Jurkat, Clone E6-1 (cell line): ENCODE results near the gene ZNF385B.
A peak's percentile ranks its signal among the peaks of the same experiment; 100 is the strongest.

Experiments
- DNase-seq: peaks from one replicate; pipeline ENCODE4 v3.0.0-alpha.2; 2011; ENCODE audit warnings: low read depth, low spot score
- H3K4me3 ChIP-seq: 2 replicates; pipeline ENCODE4 v1.5.1; 2011; ENCODE audit warnings: mild to moderate bottlenecking, low read length, control low read depth, moderate library complexity

The ZNF385B gene

DNA sequence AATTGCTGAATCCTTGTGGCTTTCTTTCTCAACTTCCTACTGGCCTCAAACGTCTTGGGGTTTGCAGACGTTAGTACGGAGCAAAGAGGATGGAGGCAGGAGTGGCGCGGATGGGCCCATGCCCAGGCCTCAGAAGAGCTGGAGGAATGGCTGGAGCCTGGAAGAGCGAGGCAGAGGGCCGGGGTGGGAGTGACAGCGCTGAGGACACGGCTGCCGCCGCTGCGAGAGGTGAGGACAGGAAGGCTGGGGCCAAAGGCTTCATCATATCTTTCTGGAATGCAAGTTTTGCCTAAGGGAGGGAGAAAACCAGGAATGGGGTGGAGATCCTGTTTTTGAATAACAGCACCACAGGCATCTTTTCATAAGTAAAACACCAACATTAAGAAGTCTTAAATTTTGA is 418.2 kb downstream of the ZNF385B start:
- no peak for DNase-seq
- no peak overlapping the region for H3K4me3 ChIP-seq

DNA sequence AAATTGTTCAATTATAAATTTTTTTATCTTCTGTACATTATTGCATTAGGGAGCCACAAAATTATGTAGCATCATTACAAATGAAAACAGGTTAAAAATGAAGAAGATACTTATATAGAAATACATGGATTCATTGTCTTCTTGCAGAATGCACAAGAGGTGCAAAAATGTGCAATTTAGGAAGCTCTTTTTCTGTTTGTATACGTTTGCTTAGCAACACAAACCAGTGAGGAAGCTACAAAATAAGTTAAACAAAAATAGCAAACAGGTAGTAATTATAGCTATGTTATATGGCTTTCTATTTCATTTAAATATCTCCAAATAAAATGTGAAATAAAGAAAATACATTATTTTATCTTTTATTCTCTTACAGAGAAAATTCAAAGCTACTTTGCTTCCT is 419.2 kb downstream of the ZNF385B start:
- H3K4me3 ChIP-seq = no peak overlapping the region
- no peak for DNase-seq

DNA sequence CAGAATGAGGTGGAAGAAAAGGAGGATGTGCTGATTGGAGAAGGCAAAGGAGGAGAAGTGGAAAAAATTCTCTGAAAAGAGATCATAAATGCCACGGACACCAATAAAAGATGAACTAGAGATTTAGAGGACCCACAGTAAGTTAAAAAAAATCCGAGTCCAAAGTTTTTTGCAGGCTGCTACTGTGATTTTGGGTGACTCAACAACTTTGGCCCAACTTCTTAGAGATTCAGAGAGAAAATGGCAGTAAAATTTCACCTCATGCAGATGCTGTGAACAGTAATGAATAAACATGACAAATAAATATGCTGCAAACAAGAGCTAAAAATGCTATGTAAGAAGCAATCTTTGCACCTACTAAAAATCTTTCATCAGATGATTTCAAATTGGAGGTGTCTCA is 419.9 kb downstream of the ZNF385B start:
- no peak for DNase-seq
- no peak overlapping the region for H3K4me3 ChIP-seq

DNA sequence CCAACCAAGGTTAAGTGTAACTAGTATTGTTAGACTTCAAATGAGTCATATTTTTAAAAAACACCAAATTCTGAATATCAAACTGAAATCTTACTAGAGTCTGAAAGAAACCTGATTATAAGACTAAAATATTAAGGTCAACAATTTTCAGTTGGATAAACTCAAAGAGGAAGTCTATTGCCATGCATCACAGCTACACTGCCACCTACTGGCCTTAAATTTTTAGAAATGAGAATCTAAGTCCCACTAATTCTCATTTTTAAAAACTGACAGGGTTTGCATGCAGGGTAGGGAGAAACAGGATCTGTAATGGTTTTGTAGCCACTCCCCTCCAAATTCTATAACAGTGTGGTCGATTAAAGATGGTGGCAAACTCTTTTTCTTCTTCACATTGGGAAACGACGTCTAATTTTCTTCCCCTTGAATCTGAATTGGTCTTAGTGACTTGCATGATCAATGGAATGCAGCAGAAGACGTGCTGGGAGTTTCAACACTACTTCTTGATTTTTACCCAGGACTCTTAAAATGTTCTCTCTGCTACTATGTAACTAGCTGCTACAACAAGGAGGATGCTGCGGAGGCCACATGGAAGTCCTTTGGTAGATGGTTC is 420.7 kb downstream of the ZNF385B start:
- DNase-seq = peak; percentile 33
- H3K4me3 ChIP-seq = no peak overlapping the region

DNA sequence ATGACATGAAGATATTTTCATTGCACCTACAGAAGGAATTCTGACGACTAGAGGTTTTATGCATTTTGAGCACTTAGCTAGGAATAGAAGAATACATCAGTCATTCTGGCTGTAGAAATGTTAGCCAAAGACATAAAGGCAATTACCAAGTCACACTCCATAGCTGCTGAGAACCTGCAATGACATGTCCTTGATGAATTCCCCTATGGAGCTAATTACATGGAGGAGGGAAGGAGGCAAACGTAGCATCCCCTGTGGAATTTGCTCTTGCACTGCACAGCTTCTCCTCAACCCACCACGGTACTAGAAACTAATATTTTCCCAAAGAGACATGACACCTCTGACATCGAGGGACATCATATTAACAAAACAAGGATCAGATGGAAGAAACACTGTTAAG is 422.8 kb downstream of the ZNF385B start:
- no peak for DNase-seq
- H3K4me3 ChIP-seq = no peak overlapping the region

DNA sequence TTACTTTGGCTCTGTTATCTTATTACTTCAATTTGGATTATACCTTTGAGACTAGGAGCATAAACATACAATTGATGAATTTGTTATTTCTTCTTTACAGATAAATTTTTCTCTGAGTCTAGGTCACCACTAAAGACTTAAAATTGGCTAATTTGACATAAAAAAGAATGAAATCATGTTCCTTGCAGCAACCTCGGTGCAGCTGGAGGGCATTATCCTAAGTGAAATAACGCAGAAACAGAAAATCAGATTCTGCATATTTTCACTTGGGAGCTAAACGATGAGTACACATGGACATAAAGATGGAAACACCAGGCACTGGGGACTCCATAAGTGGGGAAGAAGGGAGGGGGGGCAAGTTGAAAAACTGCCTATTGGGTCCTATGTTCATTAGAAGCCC is 424.0 kb downstream of the ZNF385B start:
- H3K4me3 ChIP-seq = no peak overlapping the region
- no peak for DNase-seq

DNA sequence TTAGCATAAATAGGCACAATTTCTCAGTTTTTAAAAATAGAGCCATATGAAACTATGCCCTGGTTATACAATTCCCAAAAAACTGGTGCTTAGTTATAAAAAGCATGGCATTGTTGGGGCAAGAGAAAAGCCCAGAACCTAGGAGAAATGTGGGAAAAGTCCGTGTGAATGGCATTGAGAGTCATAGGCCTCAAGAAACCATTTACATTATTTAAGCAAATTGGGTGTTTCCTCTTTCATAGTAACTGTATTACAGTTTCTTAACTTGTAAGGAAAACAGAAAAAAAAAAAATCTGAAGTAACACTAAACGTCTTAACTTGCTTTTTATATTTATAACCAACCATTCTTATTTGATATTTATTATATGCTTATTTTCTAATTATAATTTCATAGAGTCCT is 425.8 kb downstream of the ZNF385B start:
- no peak overlapping the region for H3K4me3 ChIP-seq
- DNase-seq = no peak

DNA sequence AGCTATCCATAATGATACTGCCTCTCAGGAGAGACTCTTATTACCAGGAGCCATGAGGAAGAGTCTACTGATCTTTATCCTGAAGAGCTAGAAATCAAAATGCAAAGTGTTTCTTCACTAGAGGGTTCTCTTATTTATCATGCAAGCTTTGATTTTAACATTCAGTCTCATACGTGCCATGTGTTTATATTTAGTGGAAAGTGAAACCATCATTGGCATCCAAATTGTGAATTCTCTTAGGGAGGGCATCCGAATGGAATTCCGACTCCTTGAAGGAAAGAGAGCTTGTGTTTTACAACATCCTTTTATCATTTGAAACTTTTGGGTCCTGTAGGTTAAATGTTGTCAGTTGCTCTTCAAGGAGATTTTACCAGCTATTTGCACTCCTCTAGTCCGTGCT is 426.4 kb downstream of the ZNF385B start:
- H3K4me3 ChIP-seq = no peak overlapping the region
- no peak for DNase-seq

DNA sequence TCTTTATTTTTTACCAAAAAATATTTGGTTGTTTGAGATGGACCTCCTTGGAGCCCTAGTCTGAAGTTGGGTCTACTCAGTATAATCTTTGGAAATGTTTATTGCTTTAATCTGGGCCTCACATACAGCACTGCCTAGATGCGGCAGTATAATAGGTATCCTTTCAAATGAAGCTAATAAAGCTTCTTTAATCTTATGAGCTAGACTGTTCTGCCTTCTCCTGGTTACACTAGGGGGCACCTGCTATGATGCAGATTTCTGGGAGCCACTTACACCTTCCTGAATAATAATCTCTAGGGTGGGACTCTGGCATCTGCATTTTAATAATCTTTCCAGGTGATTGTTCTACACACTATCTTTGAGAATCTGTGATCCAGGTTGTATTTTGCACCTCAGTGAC is 427.1 kb downstream of the ZNF385B start:
- no peak overlapping the region for H3K4me3 ChIP-seq
- DNase-seq = no peak

DNA sequence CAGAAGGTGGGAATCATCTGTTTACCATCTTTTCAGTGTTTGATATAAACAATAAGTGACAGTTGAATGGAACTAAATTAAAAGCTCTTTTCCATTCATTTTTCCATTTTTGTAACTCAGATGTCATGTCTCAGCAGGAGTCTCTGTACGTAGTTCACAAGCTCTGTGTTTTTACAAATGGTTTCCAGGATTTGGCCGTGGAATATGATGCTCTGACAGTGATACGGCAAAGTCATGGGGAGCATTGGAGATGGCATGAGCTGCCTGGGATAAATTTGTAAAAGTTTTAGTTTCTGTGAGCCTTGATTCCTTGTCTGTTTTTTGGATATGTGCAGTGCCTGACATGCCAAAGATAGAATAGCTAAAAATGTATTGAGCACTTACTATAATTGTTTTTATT is 428.7 kb downstream of the ZNF385B start:
- no peak overlapping the region for H3K4me3 ChIP-seq
- DNase-seq = no peak

DNA sequence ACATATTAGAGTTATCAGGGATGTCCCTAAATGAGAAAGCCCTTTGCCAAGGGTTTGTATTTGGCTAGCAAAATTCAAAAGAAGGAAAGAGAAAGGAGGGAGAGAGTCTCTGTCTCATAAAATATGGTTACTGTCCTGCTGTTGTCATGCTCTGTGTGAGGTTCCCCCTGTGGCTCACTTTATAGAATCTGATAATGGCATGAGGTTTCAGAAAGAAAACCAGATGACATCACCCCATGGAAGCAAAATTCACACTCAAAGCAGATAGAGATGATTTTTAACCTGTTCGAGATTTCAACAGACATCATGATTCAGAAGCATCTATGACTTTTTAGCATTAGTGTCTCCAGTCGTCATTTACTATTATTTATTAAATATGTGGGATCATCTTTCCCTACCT is 431.8 kb downstream of the ZNF385B start:
- DNase-seq = no peak
- no peak overlapping the region for H3K4me3 ChIP-seq

DNA sequence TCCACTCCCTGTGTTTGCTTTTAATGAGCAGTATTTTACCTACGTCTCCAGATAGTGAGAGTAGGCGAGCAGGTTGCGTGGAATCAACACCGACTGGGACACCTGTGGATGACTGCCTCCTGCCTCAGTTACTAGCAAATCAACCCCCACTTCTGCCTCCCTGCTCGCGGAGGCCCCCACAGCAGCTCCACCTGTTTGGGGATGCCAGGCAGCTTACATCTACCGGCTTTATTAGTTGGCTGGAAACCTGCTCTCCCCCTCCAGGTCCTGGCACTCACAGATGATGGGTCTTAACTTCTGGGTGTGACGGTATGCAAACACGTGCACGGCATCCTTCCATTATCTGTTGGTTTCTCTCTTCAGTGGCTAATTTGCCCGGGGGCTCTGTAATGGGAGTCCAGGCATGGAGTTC is 432.3 kb downstream of the ZNF385B start:
- no peak for DNase-seq

DNA sequence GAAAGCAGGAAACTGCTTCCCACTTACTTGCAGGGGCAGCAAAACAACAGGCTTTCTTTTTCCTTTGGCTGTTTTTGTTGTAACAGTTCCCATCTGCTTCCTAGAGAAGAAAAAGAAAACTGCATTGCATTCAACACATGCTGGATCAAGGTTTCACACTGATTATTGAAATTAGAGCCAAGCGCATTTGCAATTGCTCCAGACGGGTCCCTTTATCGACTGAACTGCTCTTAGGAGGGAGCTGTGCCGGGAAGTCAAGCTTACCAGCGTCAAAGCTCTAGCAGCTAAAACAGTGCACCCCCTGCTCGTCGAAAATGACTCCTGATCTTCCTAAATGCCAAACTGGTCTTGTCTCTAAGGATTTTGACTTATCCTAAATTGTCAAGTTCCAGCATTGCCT is 432.8 kb downstream of the ZNF385B start:
- no peak overlapping the region for H3K4me3 ChIP-seq
- DNase-seq = no peak

More for the DNA sequence above, 432.3 kb downstream of the ZNF385B start:
- no peak overlapping the region for H3K4me3 ChIP-seq

DNA sequence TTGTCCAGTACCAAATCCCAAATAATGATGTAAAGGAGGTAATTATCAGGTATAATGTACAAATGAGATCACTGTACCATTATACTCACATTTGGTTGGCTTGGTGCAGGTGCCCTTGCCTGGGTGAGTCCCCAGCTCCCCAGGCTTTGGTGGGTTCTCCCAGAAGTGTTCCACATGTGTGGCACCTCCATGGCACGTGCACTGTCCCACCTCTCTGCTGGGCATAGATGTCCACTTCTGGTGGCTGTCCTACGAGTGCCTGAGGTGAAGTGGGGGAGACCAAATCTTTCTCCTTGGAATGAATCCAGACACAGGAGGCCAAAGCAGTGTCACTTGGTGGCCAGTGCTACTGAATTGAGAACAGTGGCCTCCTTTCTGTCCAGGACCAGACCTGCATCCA is 434.3 kb downstream of the ZNF385B start:
- H3K4me3 ChIP-seq = no peak overlapping the region
- DNase-seq = no peak

DNA sequence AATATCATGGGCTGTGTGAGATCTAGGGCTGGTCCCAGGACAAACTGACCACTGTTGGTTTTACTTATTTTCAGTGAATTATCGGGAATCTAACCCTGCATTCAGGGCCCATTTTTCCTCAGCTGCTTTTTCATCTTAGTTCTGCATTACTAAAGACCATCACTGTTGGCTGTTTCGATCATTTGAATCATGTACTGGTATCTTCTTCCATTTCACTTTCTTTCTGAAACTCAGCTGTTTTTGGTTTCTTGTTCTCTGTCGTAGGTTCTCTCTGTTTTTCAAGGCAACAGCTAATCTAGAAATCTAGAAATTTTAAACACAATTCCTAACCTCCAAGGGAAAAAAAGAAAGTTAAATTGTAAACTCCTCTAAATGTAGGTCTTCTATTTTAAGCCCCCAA is 436.8 kb downstream of the ZNF385B start:
- no peak for DNase-seq
- H3K4me3 ChIP-seq = no peak overlapping the region

DNA sequence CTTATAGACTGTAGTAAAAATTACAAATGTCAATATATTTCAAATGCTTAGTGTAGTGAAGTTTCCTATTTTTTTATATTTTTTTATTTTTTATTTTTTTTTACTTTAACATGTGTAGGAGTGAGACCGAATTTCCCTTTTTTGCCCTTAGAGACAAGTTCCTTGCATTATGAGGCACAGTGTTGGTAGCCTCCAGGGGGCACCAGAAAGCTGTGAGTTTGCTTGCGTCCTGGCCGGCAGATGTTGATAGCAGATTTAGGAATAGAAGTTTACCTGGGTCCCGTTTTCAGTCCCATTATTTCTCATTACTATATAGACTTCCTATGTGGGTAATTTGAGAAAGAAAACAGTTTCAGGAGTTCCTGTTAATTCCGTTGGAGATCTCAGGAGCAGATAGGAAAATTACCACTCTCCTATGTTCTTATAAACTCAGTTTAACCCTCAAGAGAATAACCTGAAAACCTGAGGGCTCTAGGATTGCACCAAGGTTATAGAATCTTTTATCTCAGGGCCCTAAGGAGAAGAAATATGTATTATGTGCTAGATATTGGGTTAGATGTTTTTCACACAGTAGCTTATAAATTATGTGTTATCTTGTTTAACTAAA is 439.3 kb downstream of the ZNF385B start:
- peak; percentile 42 for DNase-seq
- H3K4me3 ChIP-seq = no peak overlapping the region

DNA sequence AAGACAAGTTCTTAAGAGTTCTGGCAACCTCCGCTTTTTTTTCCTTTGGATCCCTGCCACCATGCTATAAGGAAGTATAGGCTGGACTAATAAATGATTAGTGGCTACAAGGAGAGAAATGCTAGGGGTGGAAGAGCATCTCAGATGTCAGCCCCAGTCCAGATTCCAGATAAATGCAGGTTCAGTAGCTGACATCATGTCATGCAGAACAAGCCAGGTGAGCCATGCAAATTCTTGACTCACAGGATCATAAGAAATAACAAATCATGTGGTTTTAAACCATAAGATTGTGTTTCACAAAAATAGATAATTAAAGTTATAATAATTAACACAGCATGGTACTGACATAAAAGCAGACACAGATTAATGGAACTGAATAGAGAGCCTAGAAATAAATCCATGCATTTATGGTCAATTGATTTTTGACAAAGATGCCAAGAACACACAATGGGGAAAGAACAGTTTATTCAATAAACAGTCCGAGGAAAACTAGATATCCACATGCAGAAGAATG is 443.9 kb downstream of the ZNF385B start:
- H3K4me3 ChIP-seq = no peak overlapping the region
- DNase-seq = no peak

DNA sequence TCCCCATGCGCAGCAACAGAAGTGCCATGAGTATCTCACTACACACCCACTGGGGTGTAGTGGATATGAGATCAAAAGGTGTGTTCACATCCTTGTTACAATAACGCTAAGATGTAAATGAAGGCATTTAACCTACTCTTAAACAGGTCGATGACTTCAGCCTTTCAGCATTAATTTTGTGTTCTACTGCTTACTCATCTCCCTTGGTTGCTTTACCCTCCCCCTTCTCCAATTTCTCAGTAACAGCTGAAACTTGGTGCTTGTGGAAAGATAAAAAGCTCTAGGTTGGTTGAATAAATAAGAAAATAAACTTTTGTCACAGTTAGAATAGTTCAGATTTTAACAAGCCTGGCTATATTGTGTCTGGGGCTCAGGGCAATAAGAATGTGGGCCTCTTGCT is 449.3 kb downstream of the ZNF385B start:
- no peak overlapping the region for H3K4me3 ChIP-seq
- no peak for DNase-seq

DNA sequence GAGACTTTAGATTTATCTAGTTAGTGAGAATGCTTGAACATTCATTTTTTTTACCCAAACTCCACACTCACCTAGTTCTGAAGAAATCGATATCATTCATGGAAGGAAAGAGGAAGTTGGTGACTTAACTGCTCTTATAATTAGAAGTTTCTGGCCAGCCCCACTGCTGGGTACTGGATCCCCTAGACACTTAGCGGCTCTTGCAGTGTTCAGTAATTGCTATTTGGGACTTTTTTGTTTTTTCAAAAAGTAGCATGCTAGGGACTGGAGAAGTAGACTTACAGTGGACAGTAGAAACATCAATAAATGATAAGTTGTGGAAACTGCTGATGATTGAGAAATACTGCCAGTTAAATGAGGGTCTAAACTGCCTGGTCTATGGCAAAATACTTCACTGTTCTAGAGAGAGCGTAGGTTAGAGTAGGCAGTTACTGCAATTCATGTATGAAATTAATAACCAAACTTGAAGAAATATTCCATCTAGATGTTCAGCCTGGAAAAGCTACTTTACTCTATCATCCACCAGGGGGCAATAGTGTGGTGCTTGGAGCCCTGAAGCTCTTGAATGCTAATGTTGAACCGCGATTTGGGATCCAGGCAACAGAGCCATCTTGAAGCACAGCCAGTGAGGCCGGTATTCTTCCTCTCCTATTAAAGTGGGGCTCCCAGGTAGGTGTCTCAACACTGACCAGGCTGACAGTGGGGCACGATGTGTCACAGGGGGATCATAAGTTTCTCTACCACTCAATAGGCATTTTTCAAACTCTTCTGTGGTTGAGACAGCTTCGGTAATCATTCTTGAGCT is 450.7 kb downstream of the ZNF385B start:
- H3K4me3 ChIP-seq = no peak overlapping the region
- peak; percentile 57 for DNase-seq

DNA sequence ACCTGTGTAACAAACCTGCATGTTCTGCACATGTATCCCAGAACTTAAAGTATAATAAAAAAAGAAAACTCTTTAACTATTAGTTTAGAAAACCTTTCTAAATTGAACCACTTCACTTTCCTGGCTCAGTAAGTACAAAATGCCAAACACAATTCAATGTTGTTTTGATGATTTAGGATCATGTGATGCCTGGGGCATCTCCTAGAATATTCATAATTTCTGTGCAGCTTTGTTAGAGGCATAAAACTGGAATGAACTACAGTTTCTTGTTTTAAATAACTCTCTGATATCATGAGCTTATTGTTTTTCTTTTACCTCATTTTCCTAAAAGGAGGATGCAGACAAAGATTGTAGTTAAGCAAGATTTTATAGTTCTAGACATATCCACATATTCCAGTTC is 457.8 kb downstream of the ZNF385B start:
- DNase-seq = no peak

More for the DNA sequence above, 457.8 kb downstream of the ZNF385B start:
- H3K4me3 ChIP-seq = no peak overlapping the region
